ENCODE results near the gene TP53I3.

- TF ChIP-seq CTCF (IDR thresholded peaks at IDR 0.05 in 2 of 3, conservative IDR thresholded peaks at IDR 0.05 in 1 of 3; ENCODE audit: borderline replicate concordance in 1 of 3, insufficient read depth in 1 of 3, low read depth in 2 of 3, low read length in 2 of 3) (no peak), ATF3 (IDR thresholded peaks at IDR 0.05) (no peak), POLR2A (IDR thresholded peaks at IDR 0.05; ENCODE audit: borderline replicate concordance, extremely low read depth, insufficient read depth, insufficient read length) (peak; percentile 36), EZH2 (IDR thresholded peaks at IDR 0.05) (no peak), ZNF274 (IDR thresholded peaks at IDR 0.05; ENCODE audit: low read depth, low read length) (no peak), REST (IDR thresholded peaks at IDR 0.05; ENCODE audit: low read depth) (no peak), TCF7L2 (IDR thresholded peaks at IDR 0.05; ENCODE audit: borderline replicate concordance, extremely low read depth, insufficient read depth, insufficient read length) (no peak), CEBPB (IDR thresholded peaks at IDR 0.05; ENCODE audit: low read depth) (no peak), JUND (IDR thresholded peaks at IDR 0.05) (no peak), YY1 (IDR thresholded peaks at IDR 0.05; ENCODE audit: extremely low read depth, insufficient replicate concordance, low read depth, low read length) (peak; percentile 19), EZH2phosphoT487 (IDR thresholded peaks at IDR 0.05; ENCODE audit: borderline replicate concordance) (no peak), SIN3A (IDR thresholded peaks at IDR 0.05; ENCODE audit: low read depth) (no peak), EGR1 (IDR thresholded peaks at IDR 0.05; ENCODE audit: low read depth) (no peak)
Measured at GRCh38 chr2:24076849-24077534, 7.6 kb downstream of the TP53I3 start.
